ENCODE data around the gene GLRX2.

The GLRX2 gene

GRCh38 chr1:193111641-193112090 lies 6.5 kb upstream of the GLRX2 start:
- DNase-seq: no peak

- DNase-seq: no peak
These were observed 5.7 kb upstream of the GLRX2 start for GRCh38 chr1:193110864-193111263.

- DNase-seq: no peak
These were observed 5.0 kb upstream of the GLRX2 start for GRCh38 chr1:193110246-193110645.

- DNase-seq: no peak
These were observed 4.4 kb upstream of the GLRX2 start for GRCh38 chr1:193109619-193110018.

GRCh38 chr1:193108471-193108870 lies 3.3 kb upstream of the GLRX2 start:
- no peak for DNase-seq

- no peak for DNase-seq
These were observed 585 bp upstream of the GLRX2 start for GRCh38 chr1:193105821-193106177.

- DNase-seq: peak; percentile 41
These were observed 710 bp downstream of the GLRX2 start for GRCh38 chr1:193104502-193104906.

- no peak for DNase-seq
These were observed 1.3 kb downstream of the GLRX2 start for GRCh38 chr1:193103759-193104501.

- DNase-seq: no peak
These were observed 2.6 kb downstream of the GLRX2 start for GRCh38 chr1:193102662-193103061.

- no peak for DNase-seq
These were observed 11.1 kb downstream of the GLRX2 start for GRCh38 chr1:193094112-193094511.

GRCh38 chr1:193090865-193091264 lies 14.3 kb downstream of the GLRX2 start:
- DNase-seq: no peak

- DNase-seq: no peak
These were observed 17.3 kb downstream of the GLRX2 start for GRCh38 chr1:193087893-193088292.

GRCh38 chr1:193086342-193086741 lies 18.9 kb downstream of the GLRX2 start:
- DNase-seq: no peak

- no peak for DNase-seq
These were observed 20.0 kb downstream of the GLRX2 start for GRCh38 chr1:193085263-193085662.

- no peak for DNase-seq
These were observed 21.7 kb downstream of the GLRX2 start for GRCh38 chr1:193083365-193084088.

- DNase-seq: no peak
These were observed 26.0 kb downstream of the GLRX2 start for GRCh38 chr1:193079187-193079586.

GRCh38 chr1:193077991-193078390 lies 27.2 kb downstream of the GLRX2 start:
- no peak for DNase-seq

GRCh38 chr1:193070942-193071341 lies 34.3 kb downstream of the GLRX2 start:
- DNase-seq: no peak

- no peak for DNase-seq
These were observed 34.8 kb downstream of the GLRX2 start for GRCh38 chr1:193070386-193070753.

GRCh38 chr1:193069748-193070385 lies 35.3 kb downstream of the GLRX2 start:
- DNase-seq: no peak

- DNase-seq: no peak
These were observed 37.2 kb downstream of the GLRX2 start for GRCh38 chr1:193068013-193068412.

- no peak for DNase-seq
These were observed 38.6 kb downstream of the GLRX2 start for GRCh38 chr1:193066606-193067005.

- no peak for DNase-seq
These were observed 39.3 kb downstream of the GLRX2 start for GRCh38 chr1:193065954-193066353.

Data from activated CD4-positive, CD25-positive, alpha-beta regulatory T cell treated with anti-CD3 and anti-CD28 coated beads, Interleukin-2, amount 50 U/mL, for 72 hours (primary cell).